GM12878 (cell line): Measurements from ENCODE around the gene COX6B2. TPM values are rescaled to one million over a fixed set of nuclear protein-coding genes. Genes with fewer than 3 reads are reported as not detected.
"Not testable (repeated sequence)": the region's sequence is repeated elsewhere in the genome, so short reads cannot be mapped to it uniquely, and the experiment has no call there.

Experiments used
- ATAC-seq: fragments of 200-7000 bp; cut with Tn5 transposase; 3 replicates; pipeline ENCODE4 v1.9.1; 2020; ENCODE audit warnings: mild to moderate bottlenecking, moderate library complexity
- BruUV-seq: library from RNA; stranded (reverse); fragments of 400-500 nt; replicated peaks from 2 replicates; lab custom pipeline; 2021; lab: Mats Ljungman, UMichigan
- CTCF ChIA-PET: fragments of 300-600 bp; sonication (Branson Sonifier 250); formaldehyde crosslinking; extraction: SDS; loops from one replicate; lab custom pipeline; 2021; ENCODE audit warnings: inconsistent platforms; lab: Yijun Ruan, JAX
- POLR2A ChIA-PET: fragments of 350-600 bp; formaldehyde crosslinking; extraction: SDS; loops from one replicate; lab custom pipeline; 2021; ENCODE audit warnings: inconsistent platforms; lab: Charles Lee
- RAD21 ChIA-PET: fragments of 300-600 bp; sonication (Branson Sonifier 250); formaldehyde crosslinking; loops from one replicate; lab custom pipeline; 2023; ENCODE audit warnings: antibody characterized with exemption; ENCODE audit not compliant: unreplicated experiment; lab: Charles Lee
- SMC1A ChIA-PET: fragments of 300-600 bp; sonication (Branson Sonifier 250); formaldehyde crosslinking; loops from one replicate; lab custom pipeline; 2023; ENCODE audit not compliant: unreplicated experiment, uncharacterized antibody; lab: Charles Lee
- DNase-seq: peaks from one replicate; pipeline ENCODE4 v3.0.0-alpha.2; 2011; ENCODE audit warnings: low read depth, low spot score
- FAIRE-seq: peaks from 3 replicates; lab custom pipeline; 2011; peaks lifted over from hg19 to GRCh38; lab: Jason Lieb, UNC
- H2AFZ ChIP-seq: 2 replicates; pipeline ENCODE4 v1.6.0; 2011; ENCODE audit warnings: low read depth, low read length, control low read depth; ENCODE audit not compliant: control insufficient read depth
- H3K27ac ChIP-seq: 2 replicates; pipeline ENCODE4 v1.5.1; 2011; ENCODE audit warnings: control low read depth; ENCODE audit not compliant: control insufficient read depth, insufficient read depth
- H3K27me3 ChIP-seq, 2 experiments: replicated peaks in 1 of 2; 2 replicates each; pipeline versions ENCODE4 v1.6.0 to v1.6.1; 2011; ENCODE audit warnings: low read length in 1 of 2; ENCODE audit not compliant: control insufficient read depth in 2 of 2, insufficient read depth in 2 of 2
- H3K36me3 ChIP-seq, 2 experiments: 2 replicates each; pipeline ENCODE4 v1.5.1; 2011; ENCODE audit warnings: low read length in 1 of 2; ENCODE audit not compliant: control insufficient read depth in 2 of 2, insufficient read depth in 2 of 2
- H3K4me1 ChIP-seq: 2 replicates; pipeline ENCODE4 v1.6.1; 2011; ENCODE audit warnings: mild to moderate bottlenecking, low read length, moderate library complexity, mixed read lengths; ENCODE audit not compliant: control insufficient read depth, insufficient read depth
- H3K4me2 ChIP-seq: 2 replicates; pipeline ENCODE4 v1.6.0; 2011; ENCODE audit warnings: control low read depth; ENCODE audit not compliant: control insufficient read depth, insufficient read depth
- H3K4me3 ChIP-seq: fragments of 200-600 bp; sonication (generic); 2 replicates; pipeline ENCODE4 v1.5.1; 2016
- H3K79me2 ChIP-seq: 2 replicates; pipeline ENCODE4 v1.6.0; 2011; ENCODE audit warnings: low read length; ENCODE audit not compliant: control insufficient read depth, insufficient read depth
- H3K9ac ChIP-seq: 2 replicates; pipeline ENCODE4 v1.8.0; 2011; ENCODE audit warnings: low read length, control low read depth, mixed read lengths; ENCODE audit not compliant: control insufficient read depth, insufficient read depth
- H3K9me3 ChIP-seq: replicated peaks from 3 replicates; pipeline ENCODE4 v1.5.1; 2011; ENCODE audit warnings: mild to moderate bottlenecking, low read length; ENCODE audit not compliant: control insufficient read depth, insufficient read depth
- H4K20me1 ChIP-seq: 2 replicates; pipeline ENCODE4 v1.6.0; 2011; ENCODE audit not compliant: control insufficient read depth, insufficient read depth
- CREB1 ChIP-seq: IDR thresholded peaks from 2 replicates; pipeline ENCODE4 v1.6.1; 2012; ENCODE audit warnings: low read depth, mild to moderate bottlenecking, inconsistent platforms
- CREM ChIP-seq: IDR thresholded peaks from 2 replicates; pipeline ENCODE4 v1.6.1; 2014; ENCODE audit warnings: antibody characterized with exemption, low read depth
- EED ChIP-seq: sonication (generic); IDR thresholded peaks from 2 replicates; pipeline ENCODE4 v1.6.1; 2016; ENCODE audit warnings: antibody characterized with exemption, low read depth
- EZH2 ChIP-seq: IDR thresholded peaks from 2 replicates; pipeline ENCODE4 v1.6.1; 2012; ENCODE audit warnings: low read depth, mild to moderate bottlenecking, control low read depth, inconsistent platforms, low read length, borderline replicate concordance; ENCODE audit not compliant: control insufficient read depth
- RFX5 ChIP-seq: IDR thresholded peaks from 2 replicates; pipeline ENCODE4 v1.6.1; 2011; ENCODE audit warnings: low read depth, low read length, improper control_type of control experiment
- RUNX3 ChIP-seq: IDR thresholded peaks from 2 replicates; pipeline ENCODE4 v1.6.1; 2012; ENCODE audit warnings: low read length, inconsistent platforms
- SMAD5 ChIP-seq: IDR thresholded peaks from 2 replicates; pipeline ENCODE4 v1.6.1; 2016; ENCODE audit warnings: antibody characterized with exemption, low read depth
- WGBS: methylation state at CpG from one replicate; pipeline ENCODE4 v1.1.6; 2016; ENCODE audit warnings: low lambda C conversion rate; ENCODE audit not compliant: insufficient replicate concordance, insufficient coverage; ENCODE audit errors: missing lambda C conversion rate; 5-methylcytosine and 5-hydroxymethylcytosine counted together
- in situ Hi-C: fragments of 300-500 bp; cut with MboI; formaldehyde crosslinking; loops from 9 replicates; pipeline ENCODE4 v1.14.3; 2018; ENCODE audit warnings: mixed read lengths
- intact Hi-C: fragments of 100-400 bp; cut with micrococcal nuclease; formaldehyde crosslinking; loops from one replicate; pipeline ENCODE4 v1.14.2; 2022; ENCODE audit not compliant: unreplicated experiment
- polyA plus RNA-seq, 11 experiments: library from polyadenylated mRNA; depleted of rRNA in 4 of 11; unstranded in 6 of 11; stranded (reverse) in 5 of 11; fragments of >200 nt; fragmentation: Nextera tagmentation in 4 of 11; fragmentation: Illumina TruSeq in 1 of 11; extraction: Ambion mirVana in 4 of 11; extraction: Trizol in 1 of 11; gene quantifications; 1 replicate in 1 of 11; 2 replicates in 10 of 11; pipeline versions ENCODE4 v1.2.1 to v1.2.3, GENCODE V29; 2011 to 2016; ENCODE audit warnings: inconsistent platforms in 2 of 11, missing spikeins in 2 of 11, low read depth in 1 of 11
- total RNA-seq, 4 experiments: library from RNA; depleted of rRNA in 3 of 4; stranded (reverse); fragments of >200 nt in 3 of 4; fragmentation: Illumina TruSeq in 1 of 4; extraction: Trizol in 1 of 4; gene quantifications; 2 replicates each; pipeline versions ENCODE4 v1.2.1 to v1.2.3, GENCODE V29; 2013 to 2021

COX6B2 gene
- total and polyA plus RNA-seq, 10 of the 15 experiments (the other 5 are each of a cell fraction or from before 2014, with no cell fraction given): 0.05 to 0.08 (median 0.07) TPM; not detected in 6

DNA sequence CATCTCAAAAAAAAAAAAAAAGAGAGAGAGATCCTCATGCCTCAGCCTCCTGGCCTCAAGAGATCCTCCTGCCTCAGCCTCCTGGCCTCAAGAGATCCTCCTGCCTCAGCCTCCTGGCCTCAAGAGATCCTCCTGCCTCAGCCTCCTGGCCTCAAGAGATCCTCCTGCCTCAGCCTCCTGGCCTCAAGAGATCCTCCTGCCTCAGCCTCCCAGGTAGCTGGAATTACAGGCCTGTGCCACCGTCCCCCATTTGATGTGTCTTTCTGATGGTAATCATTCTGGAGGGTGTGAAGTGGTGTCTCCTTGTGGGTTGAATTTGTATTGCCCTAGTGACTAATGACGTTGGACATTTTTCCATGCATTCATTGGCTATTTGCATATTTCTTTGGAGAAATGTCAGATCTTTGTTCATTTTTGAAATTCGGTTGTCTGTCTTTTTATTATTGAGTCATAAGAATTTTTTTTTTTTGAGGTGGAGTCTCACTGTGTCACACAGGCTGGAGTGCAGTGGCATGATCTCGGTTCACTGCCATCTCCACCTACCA, 25.7 kb downstream of the COX6B2 start:
- H3K4me1 ChIP-seq, H3K9ac ChIP-seq, FAIRE-seq, H3K9me3 ChIP-seq, H3K4me3 ChIP-seq, intact Hi-C loops, H3K27me3 ChIP-seq: not testable (repeated sequence)
- ATAC-seq: peak; percentile 63; the same call in 2 of the 3 replicates
- TF ChIP-seq CREB1: peak; percentile 76
- TF ChIP-seq RFX5: peak; percentile 96
- 0 out of 2 replicates have a peak, but pooled peaks have one; percentile 37 for TF ChIP-seq CREM
- TF ChIP-seq, all 136 proteins: peak for 3; not testable (repeated sequence) for 133
- H2AFZ ChIP-seq, BruUV-seq, H3K4me2 ChIP-seq, DNase-seq, H3K36me3 ChIP-seq, SMC1A ChIA-PET, H4K20me1 ChIP-seq, in situ Hi-C loops, POLR2A ChIA-PET, RAD21 ChIA-PET, H3K27ac ChIP-seq, H3K79me2 ChIP-seq: not testable (repeated sequence)
- CTCF ChIA-PET: interaction anchor here (0.8 kb wide), 1 partner anchor 8 kb away, joined by 3 read pairs; no protein-coding TSS in a partner anchor
- WGBS: 36% methylated on average over 4 of the region's 4 CpGs

DNA sequence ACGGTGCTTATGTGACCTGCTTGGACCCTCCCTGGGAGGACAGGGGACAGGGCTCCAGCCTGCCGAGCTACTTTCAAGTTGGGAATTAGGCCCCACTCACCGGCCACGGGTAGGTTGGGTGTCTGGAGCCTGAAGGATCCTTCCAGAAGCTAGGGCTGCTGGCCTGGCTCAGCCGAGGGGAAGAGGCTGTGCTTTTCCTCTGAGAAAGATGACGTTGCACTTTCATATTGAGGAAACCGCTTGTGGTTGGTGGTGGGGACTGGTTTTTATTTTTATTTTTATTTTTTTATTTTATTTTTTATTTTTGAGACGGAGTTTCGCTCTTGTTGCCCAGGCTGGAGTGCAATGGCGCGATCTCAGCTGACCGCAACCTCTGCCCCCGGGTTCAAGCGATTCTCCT, 29.3 kb downstream of the COX6B2 start, which contains the start of gene TMEM150B:
Gene TMEM150B (minus strand): TSS at position 170 of the 400 bp plus-strand sequence. CDS start 4,305 bp downstream, outside the sequence.
- WGBS: 38% methylated on average over 14 of the region's 14 CpGs
- ChIA-PET RAD21 (interaction anchor here (1.0 kb wide), 1 partner anchor 14 kb away, joined by 3 read pairs; the partner anchor contains the start of gene KMT5C), SMC1A (no interaction called here), POLR2A (interaction anchor here (0.6 to 2.2 kb wide), 2 partner anchors 14 to 35 kb away, joined by 4 to 7 read pairs; partner anchors contain the start of gene KMT5C), CTCF (interaction anchor here (0.9 to 1.4 kb wide), 2 partner anchors 22 to 24 kb away, joined by 3 to 4 read pairs; no protein-coding TSS in a partner anchor)
- Histone ChIP-seq H2AFZ (peak within 1 kb of the TSS; percentile 3), H3K4me3 (no peak within 1 kb of the TSS), H4K20me1 (no peaks in the 10 kb centered on the region), H3K4me1 (no peaks in the 10 kb centered on the region), H3K27ac (no peak within 1 kb of the TSS), H3K36me3 (no peaks in the 10 kb centered on the region), H3K4me2 (no peak within 1 kb of the TSS), H3K9ac (no peak within 1 kb of the TSS), H3K9me3 (no peaks in the 10 kb centered on the region), H3K79me2 (no peaks in the 10 kb centered on the region), H3K27me3 (no peaks in the 10 kb centered on the region)
- no TSS peak for BruUV-seq
- TF ChIP-seq SMAD5 (no peak), EZH2 (no peak), RUNX3 (peak; percentile 23; the same call in 1 of the 2 replicates), EED (no peak)
- no peak for ATAC-seq
- DNase-seq: no peak
- no peak for FAIRE-seq
- intact Hi-C loops (no loop called here), in situ Hi-C loops (no loop called here)
